IPS-18a (cell line): ENCODE measurements around the gene PIK3C2G.

Experiments used
- H3K27ac ChIP-seq: one replicate; pipeline ENCODE4 v1.5.1; 2013; ENCODE audit warnings: low read length
- H3K27me3 ChIP-seq: one replicate; pipeline ENCODE4 v1.6.1; 2013; ENCODE audit warnings: mild to moderate bottlenecking, low read length; ENCODE audit not compliant: control insufficient read depth, insufficient read depth
- H3K36me3 ChIP-seq: one replicate; pipeline ENCODE4 v1.6.1; 2013; ENCODE audit warnings: low read depth, low read length; ENCODE audit not compliant: control insufficient read depth
- H3K4me1 ChIP-seq: one replicate; pipeline ENCODE4 v1.6.1; 2013; ENCODE audit warnings: low read depth, low read length; ENCODE audit not compliant: control insufficient read depth
- H3K4me3 ChIP-seq: one replicate; pipeline ENCODE4 v1.5.1; 2013; ENCODE audit warnings: low read length
- H3K9ac ChIP-seq: one replicate; pipeline ENCODE4 v1.6.1; 2013; ENCODE audit warnings: mild to moderate bottlenecking, low read length, moderate library complexity
- H3K9me3 ChIP-seq: one replicate; pipeline ENCODE4 v1.6.1; 2013; ENCODE audit warnings: low read depth, low read length; ENCODE audit not compliant: control insufficient read depth

Gene PIK3C2G

GRCh38 chr12:18456344-18456743 is 195.0 kb downstream of the PIK3C2G start:
- H3K27me3 ChIP-seq: no peaks in the 10 kb centered on the region
- no peaks in the 10 kb centered on the region for H3K36me3 ChIP-seq
- H3K4me1 ChIP-seq: peaks cover 42% of the 10 kb centered on the region
- no peak overlapping the region for H3K9ac ChIP-seq
- no peaks in the 10 kb centered on the region for H3K9me3 ChIP-seq
- H3K4me3 ChIP-seq: no peak overlapping the region
- H3K27ac ChIP-seq: no peak overlapping the region

- Histone ChIP-seq H3K9ac (no peak overlapping the region), H3K4me1 (peaks cover 42% of the 10 kb centered on the region)
These were observed 196.0 kb downstream of the PIK3C2G start for GRCh38 chr12:18457362-18457761.

GRCh38 chr12:18461758-18462157 is 200.4 kb downstream of the PIK3C2G start:
- no peaks in the 10 kb centered on the region for H3K9me3 ChIP-seq

More at GRCh38 chr12:18457362-18457761, 196.0 kb downstream of the PIK3C2G start:
- Histone ChIP-seq H3K36me3 (no peaks in the 10 kb centered on the region), H3K27me3 (no peaks in the 10 kb centered on the region), H3K4me3 (no peak overlapping the region), H3K27ac (no peak overlapping the region), H3K9me3 (no peaks in the 10 kb centered on the region)

GRCh38 chr12:18462442-18462841 is 201.1 kb downstream of the PIK3C2G start:
- no peaks in the 10 kb centered on the region for H3K9me3 ChIP-seq
- H3K4me3 ChIP-seq: no peak overlapping the region
- H3K27ac ChIP-seq: no peak overlapping the region
- no peak overlapping the region for H3K9ac ChIP-seq
- no peaks in the 10 kb centered on the region for H3K36me3 ChIP-seq
- H3K4me1 ChIP-seq: no peaks in the 10 kb centered on the region
- no peaks in the 10 kb centered on the region for H3K27me3 ChIP-seq

More at GRCh38 chr12:18461758-18462157, 200.4 kb downstream of the PIK3C2G start:
- Histone ChIP-seq H3K27ac (no peak overlapping the region), H3K4me3 (no peak overlapping the region), H3K9ac (no peak overlapping the region), H3K4me1 (peaks cover 4% of the 10 kb centered on the region), H3K36me3 (no peaks in the 10 kb centered on the region), H3K27me3 (no peaks in the 10 kb centered on the region)

- H3K27ac ChIP-seq: no peak overlapping the region
- no peak overlapping the region for H3K9ac ChIP-seq
These were observed 206.4 kb downstream of the PIK3C2G start for GRCh38 chr12:18467620-18468245.

DNA sequence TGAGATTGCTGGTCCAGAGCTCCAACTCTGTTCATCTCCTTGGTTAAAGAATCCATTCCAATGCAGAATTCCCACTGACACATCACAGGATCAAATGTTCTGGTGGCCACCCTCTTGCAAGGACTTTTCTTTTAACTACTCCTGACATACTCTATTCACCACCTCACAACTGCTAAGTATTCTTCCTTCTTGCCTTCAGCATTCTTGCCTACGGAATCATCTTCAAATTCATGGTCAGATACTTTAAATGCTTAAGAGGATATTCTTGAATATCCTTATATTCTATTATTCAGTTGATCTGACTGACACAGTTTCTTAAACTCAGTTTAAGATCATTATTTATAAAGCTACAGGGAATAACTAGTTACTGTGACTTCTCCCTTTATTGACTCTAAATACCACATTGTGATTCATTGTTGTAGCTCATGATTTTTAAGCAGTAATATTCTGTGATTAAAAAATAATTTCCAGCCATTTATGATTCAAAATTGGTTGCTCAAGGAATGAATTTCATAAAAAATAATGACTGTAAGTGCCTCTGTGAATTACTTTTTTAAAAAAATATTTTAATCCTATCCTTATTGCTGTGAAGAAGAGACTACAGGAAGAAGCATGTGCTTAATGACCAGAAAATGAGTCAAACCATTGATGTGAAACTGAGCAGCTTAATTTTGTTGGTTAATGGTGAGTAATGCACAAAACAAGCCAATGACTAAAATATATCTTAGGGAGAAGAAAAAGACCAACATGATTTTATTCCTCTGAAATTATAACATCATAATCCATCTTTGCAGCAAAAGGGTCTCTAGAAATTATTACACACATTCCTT is 207.1 kb downstream of the PIK3C2G start:
- Histone ChIP-seq H3K27ac (no peak overlapping the region), H3K36me3 (no peaks in the 10 kb centered on the region), H3K27me3 (no peaks in the 10 kb centered on the region), H3K4me3 (no peak overlapping the region), H3K4me1 (no peaks in the 10 kb centered on the region), H3K9me3 (no peaks in the 10 kb centered on the region), H3K9ac (no peak overlapping the region)

More at GRCh38 chr12:18467620-18468245, 206.4 kb downstream of the PIK3C2G start:
- H3K4me1 ChIP-seq: no peaks in the 10 kb centered on the region
- H3K27me3 ChIP-seq: no peaks in the 10 kb centered on the region
- H3K9me3 ChIP-seq: no peaks in the 10 kb centered on the region
- no peaks in the 10 kb centered on the region for H3K36me3 ChIP-seq
- H3K4me3 ChIP-seq: no peak overlapping the region

DNA sequence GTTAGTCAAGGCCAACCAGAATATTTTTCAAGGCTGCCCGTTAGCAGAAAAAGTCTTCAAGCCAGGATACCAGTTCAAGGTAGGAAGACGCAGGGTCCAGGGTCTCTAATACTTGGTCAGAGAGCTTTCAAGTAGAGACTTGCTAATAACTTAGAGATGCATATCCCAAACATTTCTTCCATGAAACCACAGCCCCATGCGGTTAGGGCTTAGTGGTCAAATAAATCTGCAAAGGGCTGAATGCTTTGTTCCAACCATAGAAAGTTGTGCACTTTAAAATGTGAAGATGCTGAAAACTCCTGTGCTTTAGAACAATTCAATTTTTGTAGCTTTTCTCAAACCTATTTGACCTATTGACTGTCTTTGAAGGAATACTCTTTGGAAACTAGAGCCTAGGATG is 208.9 kb downstream of the PIK3C2G start:
- Histone ChIP-seq H3K4me1 (no peaks in the 10 kb centered on the region), H3K27ac (no peak overlapping the region), H3K36me3 (no peaks in the 10 kb centered on the region), H3K9me3 (no peaks in the 10 kb centered on the region), H3K9ac (no peak overlapping the region), H3K4me3 (no peak overlapping the region), H3K27me3 (no peaks in the 10 kb centered on the region)

GRCh38 chr12:18472304-18472703 is 211.0 kb downstream of the PIK3C2G start:
- Histone ChIP-seq H3K9ac (no peak overlapping the region), H3K4me3 (no peak overlapping the region), H3K36me3 (no peaks in the 10 kb centered on the region), H3K27me3 (no peaks in the 10 kb centered on the region), H3K9me3 (no peaks in the 10 kb centered on the region), H3K27ac (no peak overlapping the region), H3K4me1 (peaks cover 4% of the 10 kb centered on the region)

DNA sequence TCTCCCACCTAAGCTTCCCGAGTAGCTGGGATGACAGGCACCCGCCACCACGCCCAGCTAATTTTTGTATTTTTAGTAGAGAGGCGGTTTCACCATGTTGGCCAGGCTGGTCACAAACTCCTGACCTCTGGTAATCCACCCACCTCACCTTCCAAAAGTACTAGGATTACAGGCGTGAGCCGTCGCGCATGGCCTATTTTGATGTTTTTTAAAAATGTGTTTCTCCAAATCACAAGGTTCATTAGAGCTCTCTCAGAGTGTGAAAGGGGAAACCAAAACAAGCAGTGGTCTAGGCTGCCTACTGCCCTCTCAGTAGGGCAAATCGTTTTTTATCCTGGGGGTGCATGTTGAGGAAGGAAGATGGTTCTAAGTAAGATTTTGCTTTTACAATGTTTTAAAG is 211.5 kb downstream of the PIK3C2G start:
- Histone ChIP-seq H3K9me3 (no peaks in the 10 kb centered on the region), H3K4me1 (peaks cover 9% of the 10 kb centered on the region), H3K4me3 (no peak overlapping the region), H3K27ac (no peak overlapping the region), H3K9ac (no peak overlapping the region), H3K27me3 (no peaks in the 10 kb centered on the region), H3K36me3 (no peaks in the 10 kb centered on the region)

- Histone ChIP-seq H3K36me3 (no peaks in the 10 kb centered on the region), H3K27ac (no peak overlapping the region), H3K27me3 (no peaks in the 10 kb centered on the region), H3K9ac (no peak overlapping the region), H3K4me1 (peaks cover 9% of the 10 kb centered on the region), H3K4me3 (no peak overlapping the region), H3K9me3 (no peaks in the 10 kb centered on the region)
These were observed 215.5 kb downstream of the PIK3C2G start for GRCh38 chr12:18476861-18477260.

DNA sequence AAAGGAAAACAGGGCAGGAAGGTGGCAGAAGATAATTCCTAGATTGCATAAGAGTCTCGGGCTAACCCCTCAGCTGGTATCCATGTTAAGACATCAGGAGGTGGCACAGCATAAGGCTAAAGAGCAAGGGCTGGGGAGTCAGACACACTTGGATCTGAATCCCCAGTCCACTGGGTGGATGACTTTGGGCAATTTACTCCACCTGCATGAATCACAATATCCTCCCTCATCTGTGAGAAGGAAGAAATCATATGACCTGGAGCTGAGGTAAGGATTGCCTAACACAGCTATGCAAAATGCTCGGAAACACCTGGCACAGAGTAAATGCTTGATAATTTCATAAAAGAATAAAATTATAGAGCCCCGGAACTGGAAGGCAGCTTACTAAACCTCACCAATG is 217.9 kb downstream of the PIK3C2G start:
- no peaks in the 10 kb centered on the region for H3K9me3 ChIP-seq
- H3K4me3 ChIP-seq: no peak overlapping the region
- H3K36me3 ChIP-seq: no peaks in the 10 kb centered on the region
- no peak overlapping the region for H3K27ac ChIP-seq
- no peaks in the 10 kb centered on the region for H3K27me3 ChIP-seq
- no peak overlapping the region for H3K9ac ChIP-seq
- peaks cover 20% of the 10 kb centered on the region for H3K4me1 ChIP-seq
